Activated CD8-positive, alpha-beta memory T cell treated with anti-CD3 and anti-CD28 coated beads, Interleukin-2, amount 50 U/mL, for 1 hour (primary cell): Measurements from ENCODE around the gene EFS.
"Not testable (repeated sequence)": the region's sequence is repeated elsewhere in the genome, so short reads cannot be mapped to it uniquely, and the experiment has no call there.

ENCODE experiments used
- DNase-seq: peaks from one replicate; pipeline ENCODE4 v3.0.0-alpha.2; 2020; ENCODE audit errors: extremely low read depth

Gene EFS

GRCh38 chr14:23326491-23327332 lies 38.3 kb downstream of the EFS start:
- no peak for DNase-seq

DNA sequence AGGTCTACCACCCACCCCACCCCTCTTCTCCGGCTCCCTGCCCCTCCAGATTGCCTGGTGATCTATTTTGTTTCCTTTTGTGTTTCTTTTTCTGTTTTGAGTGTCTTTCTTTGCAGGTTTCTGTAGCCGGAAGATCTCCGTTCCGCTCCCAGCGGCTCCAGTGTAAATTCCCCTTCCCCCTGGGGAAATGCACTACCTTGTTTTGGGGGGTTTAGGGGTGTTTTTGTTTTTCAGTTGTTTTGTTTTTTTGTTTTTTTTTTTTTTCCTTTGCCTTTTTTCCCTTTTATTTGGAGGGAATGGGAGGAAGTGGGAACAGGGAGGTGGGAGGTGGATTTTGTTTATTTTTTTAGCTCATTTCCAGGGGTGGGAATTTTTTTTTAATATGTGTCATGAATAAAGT lies 39.2 kb downstream of the EFS start:
- DNase-seq, result not testable (repeated sequence)

DNA sequence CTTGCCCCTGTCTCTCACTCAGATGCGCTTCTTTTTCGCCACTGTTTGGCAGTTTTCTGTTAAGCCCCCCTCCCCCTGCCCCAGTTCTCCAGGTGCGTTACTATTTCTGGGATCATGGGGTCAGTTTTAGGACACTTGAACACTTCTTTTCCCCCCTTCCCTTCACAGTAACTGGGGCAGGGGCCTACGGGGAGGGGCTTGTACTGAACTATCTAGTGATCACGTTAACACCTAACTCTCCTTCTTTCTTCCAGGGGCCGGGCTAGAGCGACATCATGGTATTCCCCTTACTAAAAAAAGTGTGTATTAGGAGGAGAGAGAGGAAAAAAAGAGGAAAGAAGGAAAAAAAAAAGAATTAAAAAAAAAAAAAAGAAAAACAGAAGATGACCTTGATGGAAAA lies 40.0 kb downstream of the EFS start:
- no peak for DNase-seq

DNA sequence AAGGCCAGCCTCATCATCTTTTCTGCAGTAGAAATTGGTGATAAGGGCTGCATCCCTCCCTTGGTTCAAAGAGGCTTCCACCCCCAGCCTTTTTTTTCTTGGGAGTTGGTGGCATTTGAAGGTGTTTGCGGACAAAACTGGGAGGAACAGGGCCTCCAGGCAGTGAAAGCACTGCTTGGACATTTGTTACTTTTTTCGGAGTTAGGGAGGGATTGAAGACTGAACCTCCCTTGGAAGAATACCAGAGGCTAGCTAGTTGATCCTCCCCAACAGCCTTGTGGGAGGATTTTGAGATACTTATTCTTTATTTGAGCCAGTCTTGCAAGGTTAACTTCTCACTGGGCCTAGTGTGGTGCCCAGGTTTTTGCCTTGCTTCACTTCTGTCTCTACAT lies 40.5 kb downstream of the EFS start:
- no peak for DNase-seq

GRCh38 chr14:23323838-23324454 lies 41.0 kb downstream of the EFS start:
- DNase-seq, result no peak

GRCh38 chr14:23322568-23323517 lies 42.1 kb downstream of the EFS start:
- DNase-seq, result no peak

DNA sequence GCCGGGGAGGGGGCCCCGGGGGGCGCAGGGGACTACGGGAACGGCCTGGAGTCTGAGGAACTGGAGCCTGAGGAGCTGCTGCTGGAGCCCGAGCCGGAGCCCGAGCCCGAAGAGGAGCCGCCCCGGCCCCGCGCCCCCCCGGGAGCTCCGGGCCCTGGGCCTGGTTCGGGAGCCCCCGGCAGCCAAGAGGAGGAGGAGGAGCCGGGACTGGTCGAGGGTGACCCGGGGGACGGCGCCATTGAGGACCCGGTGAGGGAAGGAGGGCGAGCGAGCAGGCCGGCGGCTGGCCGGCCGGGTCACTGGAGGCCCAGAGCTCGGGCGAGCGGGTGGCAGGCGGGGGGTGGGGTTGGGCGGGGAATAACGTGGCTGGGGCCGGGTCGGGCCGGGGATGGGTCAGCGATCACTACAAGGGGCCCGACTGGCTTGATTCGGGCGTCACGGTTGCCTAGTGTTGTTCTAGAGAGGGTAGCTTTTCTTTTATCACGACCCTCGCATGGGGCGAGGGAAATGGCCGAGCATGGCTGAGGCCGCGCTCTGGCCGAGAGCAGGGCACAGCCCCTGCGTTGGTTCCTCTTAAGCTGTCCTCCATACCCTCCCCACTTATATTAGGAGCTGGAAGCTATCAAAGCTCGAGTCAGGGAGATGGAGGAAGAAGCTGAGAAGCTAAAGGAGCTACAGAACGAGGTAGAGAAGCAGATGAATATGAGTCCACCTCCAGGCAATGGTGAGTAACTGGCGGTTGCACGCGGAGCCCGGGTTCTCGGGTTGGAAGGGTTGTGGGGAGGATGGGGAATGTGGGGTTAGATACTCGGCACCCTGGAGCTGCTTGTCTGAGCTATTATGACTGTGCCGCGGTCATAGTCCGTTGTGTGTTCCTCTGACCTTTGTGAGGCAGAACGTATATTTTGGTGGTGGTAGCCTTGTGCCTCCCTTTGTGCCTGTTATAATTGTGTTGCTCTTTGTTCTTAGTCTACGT lies 43.1 kb downstream of the EFS start:
- no peak for DNase-seq

DNA sequence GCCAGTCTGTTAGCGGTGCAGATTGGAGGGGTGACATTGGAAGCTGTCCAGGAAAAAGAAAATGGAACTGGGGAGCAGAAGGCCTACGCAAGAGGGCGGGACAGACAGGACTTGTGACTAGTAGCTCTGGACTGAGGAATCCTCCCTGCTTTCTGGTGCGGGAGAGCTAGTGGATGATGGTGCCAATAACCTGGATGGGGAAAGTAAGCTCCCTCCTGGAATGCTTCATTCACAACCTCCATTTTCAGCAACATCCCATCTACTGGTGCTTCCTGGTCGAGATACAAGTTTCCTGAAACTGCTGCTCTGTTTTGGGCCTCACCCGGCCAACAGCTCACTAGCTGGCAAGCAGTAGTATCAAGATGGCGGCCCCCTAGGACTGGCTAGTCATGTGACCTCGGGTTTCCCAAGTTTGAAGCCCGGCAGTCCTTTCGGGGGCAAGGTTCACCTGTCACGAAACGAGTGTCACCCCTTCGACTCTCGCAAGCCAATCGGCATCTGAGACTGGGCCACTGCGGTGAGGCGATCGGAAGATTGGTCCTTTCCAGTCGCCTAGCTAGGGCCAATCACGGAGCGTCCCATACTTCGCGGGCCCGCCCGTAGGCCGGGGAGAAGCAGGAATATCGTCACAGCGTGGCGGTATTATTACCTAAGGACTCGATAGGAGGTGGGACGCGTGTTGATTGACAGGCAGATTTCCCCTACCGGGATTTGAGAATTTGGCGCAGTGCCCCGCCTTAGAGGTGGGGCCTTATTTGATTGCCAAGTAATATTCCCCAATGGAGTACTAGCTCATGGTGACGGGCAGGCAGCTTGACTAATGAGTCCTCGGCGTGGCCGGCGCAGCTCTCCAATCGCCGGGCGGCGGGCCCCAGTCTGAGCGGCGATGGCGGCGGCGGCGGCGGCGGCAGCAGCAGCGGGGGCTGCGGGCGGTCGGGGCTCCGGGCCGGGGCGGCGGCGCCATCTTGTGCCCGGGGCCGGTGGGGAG lies 44.1 kb downstream of the EFS start, which contains the start of gene PABPN1:
TSS of gene PABPN1 (plus strand) at position 874 of the 988 bp plus-strand sequence. CDS start at position 887, 13 bp downstream.
- DNase-seq, result peak; percentile 98

DNA sequence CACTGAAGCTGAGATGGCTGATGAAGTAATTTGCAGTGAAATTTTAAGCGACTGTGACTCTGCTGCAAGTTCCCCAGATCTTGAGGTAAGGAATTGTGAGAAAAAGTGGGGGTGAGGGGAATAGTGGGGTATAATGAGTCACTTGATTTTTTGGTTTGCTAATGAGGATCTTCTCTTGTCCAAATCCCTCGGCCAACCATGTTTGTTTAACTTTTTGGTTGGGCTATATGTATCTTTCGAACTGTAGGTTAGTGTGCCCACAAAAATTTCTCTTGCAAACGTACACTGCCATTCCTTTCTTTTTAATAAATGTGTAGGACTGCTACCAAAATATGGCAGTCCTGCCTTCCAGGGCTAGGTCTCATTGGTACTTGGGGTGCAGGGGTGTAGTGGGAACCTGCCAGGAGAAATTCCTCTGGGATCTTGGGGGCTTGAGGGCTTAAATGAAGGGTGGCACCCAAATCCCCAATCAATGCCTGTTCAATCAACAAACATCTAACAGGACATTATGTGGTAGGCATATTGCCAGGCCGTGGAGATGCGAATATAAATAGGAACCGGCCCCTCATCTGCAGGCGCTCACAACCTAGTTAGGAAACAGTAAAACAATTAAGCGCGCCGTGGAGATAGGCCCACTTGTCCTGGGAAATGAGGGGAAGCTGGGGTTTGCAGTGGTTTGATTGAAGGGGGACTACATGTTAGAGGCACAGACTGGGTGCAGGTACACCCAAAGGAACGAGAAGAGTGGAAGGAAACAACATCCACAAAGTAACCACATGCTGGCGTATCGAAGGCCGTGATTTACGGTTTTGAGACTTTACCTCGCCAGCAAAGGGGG lies 45.0 kb downstream of the EFS start:
- no peak for DNase-seq

GRCh38 chr14:23316300-23316699 lies 48.7 kb downstream of the EFS start:
- no peak for DNase-seq

DNA sequence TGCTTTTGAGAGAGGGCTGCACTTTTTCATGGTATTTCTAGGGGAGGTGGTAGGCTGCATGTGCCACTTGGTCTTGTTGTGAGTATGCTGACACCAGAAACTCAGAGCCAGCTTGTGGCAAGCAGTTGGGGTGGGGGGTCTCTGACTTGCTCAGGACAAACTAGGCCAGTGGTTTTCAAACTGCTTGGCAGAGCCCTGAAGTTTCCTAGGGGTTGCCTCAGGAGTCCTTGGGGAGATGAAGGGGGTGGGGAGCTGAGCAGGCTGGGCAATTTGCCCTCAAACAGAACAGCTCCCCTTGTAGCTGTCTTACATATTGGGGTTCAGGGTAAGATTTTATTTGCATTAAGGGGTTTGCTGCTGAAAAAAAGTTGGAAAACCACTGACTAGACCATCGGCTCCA lies 54.4 kb downstream of the EFS start:
- DNase-seq, result no peak

DNA sequence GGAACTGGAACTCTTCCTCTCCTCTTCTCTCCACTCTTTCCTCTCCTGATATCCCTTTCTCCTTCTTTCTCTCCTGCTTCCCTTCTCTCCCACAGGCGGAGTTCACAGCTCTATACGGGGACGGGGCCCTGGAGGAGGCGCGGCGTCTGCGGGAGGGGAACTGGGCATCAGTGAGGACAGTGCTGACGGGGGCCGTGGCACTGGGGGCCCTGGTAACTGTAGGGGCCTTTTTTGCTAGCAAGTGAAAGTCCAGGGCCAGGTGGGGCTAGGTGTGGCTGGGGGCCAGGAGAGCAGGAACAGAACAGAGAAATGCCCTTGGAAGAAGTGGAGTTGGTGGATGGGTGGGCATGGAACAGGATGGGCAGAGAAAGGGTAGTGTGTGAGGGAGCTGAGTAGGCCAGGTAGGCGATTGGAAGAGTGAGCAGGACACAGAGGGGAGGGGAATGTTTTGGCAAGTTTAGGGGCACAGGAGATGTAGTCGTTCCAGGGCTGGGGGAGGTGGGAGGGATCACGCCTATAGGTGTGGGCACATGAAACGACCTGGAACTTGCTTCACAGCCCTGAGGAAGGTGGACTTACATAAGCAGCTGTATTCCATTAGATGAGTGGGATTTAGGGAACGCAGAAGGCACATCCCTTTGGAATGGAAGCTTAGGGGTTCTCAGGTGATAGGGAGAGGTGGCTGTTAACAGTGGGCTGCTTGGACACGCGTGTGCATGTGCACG lies 56.1 kb downstream of the EFS start:
- DNase-seq, result no peak

GRCh38 chr14:23307687-23308644 lies 57.0 kb downstream of the EFS start:
- DNase-seq, result no peak

- DNase-seq, result no peak
Observed at GRCh38 chr14:23307146-23307530, 57.8 kb downstream of the EFS start.

GRCh38 chr14:23306412-23307145 lies 58.4 kb downstream of the EFS start, which contains the start of gene BCL2L2:
BCL2L2 (plus strand) TSS chr14:23306833; CDS start chr14:23307768, 935 bp downstream.
- DNase-seq, result no peak
